Upper lobe of right lung (tissue), 1 donor: ENCODE measurements around the gene SLC36A3. TPM values are rescaled to one million over a fixed set of nuclear protein-coding genes. Genes with fewer than 3 reads are reported as not detected.

ENCODE experiments used
- ATAC-seq: fragments of 200-7000 bp; cut with Tn5 transposase; one replicate; pipeline ENCODE4 v1.9.1; 2020; ENCODE audit warnings: mild to moderate bottlenecking, moderate library complexity
- DNase-seq: peaks from one replicate; pipeline ENCODE4 v3.0.0-alpha.2; 2020
- H3K27ac ChIP-seq: fragments of 200-600 bp; one replicate; pipeline ENCODE4 v1.8.0; 2022
- H3K27me3 ChIP-seq: fragments of 200-600 bp; one replicate; pipeline ENCODE4 v1.8.0; 2022; ENCODE audit warnings: mild to moderate bottlenecking
- H3K36me3 ChIP-seq: fragments of 200-600 bp; one replicate; pipeline ENCODE4 v1.8.0; 2022
- H3K4me1 ChIP-seq: fragments of 200-600 bp; one replicate; pipeline ENCODE4 v1.8.0; 2022
- H3K4me3 ChIP-seq: fragments of 200-600 bp; one replicate; pipeline ENCODE4 v1.8.0; 2022; ENCODE audit warnings: mild to moderate bottlenecking
- H3K9me3 ChIP-seq: fragments of 200-600 bp; one replicate; pipeline ENCODE4 v1.8.0; 2022
- intact Hi-C: fragments of 100-400 bp; cut with DNase I; formaldehyde crosslinking; loops from one replicate; pipeline ENCODE4 v1.11.0; 2022
- total RNA-seq: library from RNA; stranded (reverse); fragmentation: NEBNext Ultra II Directional; extraction: Animal tissue kit (Norgen Biotek cat#: 25700); gene quantifications from one replicate; pipeline ENCODE4 v1.2.1, GENCODE V29; 2021
- TF ChIP-seq, protein P1 (sequence below): fragments of 200-600 bp; IDR thresholded peaks from one replicate; pipeline ENCODE4 v1.8.0; 2022; ENCODE audit warnings: antibody characterized with exemption
- donor health status: DM: no; HTN: yes; CAD: no; lungs with severe emphysema.

SLC36A3 gene
- total RNA-seq, 1 donor from 2014 or later, result not detected

GRCh38 chr5:151250346-151251000 is 53.1 kb downstream of the SLC36A3 start:
- H3K27me3 ChIP-seq, result no peaks in the 10 kb centered on the region
- ATAC-seq (no peak), DNase-seq (no peak)
- no peak overlapping the region for H3K27ac ChIP-seq
- intact Hi-C loops, result no loop called here
- no peaks in the 10 kb centered on the region for H3K36me3 ChIP-seq
- no peak overlapping the region for H3K4me3 ChIP-seq
- TF ChIP-seq, protein P1, sequence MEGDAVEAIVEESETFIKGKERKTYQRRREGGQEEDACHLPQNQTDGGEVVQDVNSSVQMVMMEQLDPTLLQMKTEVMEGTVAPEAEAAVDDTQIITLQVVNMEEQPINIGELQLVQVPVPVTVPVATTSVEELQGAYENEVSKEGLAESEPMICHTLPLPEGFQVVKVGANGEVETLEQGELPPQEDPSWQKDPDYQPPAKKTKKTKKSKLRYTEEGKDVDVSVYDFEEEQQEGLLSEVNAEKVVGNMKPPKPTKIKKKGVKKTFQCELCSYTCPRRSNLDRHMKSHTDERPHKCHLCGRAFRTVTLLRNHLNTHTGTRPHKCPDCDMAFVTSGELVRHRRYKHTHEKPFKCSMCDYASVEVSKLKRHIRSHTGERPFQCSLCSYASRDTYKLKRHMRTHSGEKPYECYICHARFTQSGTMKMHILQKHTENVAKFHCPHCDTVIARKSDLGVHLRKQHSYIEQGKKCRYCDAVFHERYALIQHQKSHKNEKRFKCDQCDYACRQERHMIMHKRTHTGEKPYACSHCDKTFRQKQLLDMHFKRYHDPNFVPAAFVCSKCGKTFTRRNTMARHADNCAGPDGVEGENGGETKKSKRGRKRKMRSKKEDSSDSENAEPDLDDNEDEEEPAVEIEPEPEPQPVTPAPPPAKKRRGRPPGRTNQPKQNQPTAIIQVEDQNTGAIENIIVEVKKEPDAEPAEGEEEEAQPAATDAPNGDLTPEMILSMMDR, result no peak
- no peaks in the 10 kb centered on the region for H3K9me3 ChIP-seq
- H3K4me1 ChIP-seq, result peaks cover 12% of the 10 kb centered on the region

DNA sequence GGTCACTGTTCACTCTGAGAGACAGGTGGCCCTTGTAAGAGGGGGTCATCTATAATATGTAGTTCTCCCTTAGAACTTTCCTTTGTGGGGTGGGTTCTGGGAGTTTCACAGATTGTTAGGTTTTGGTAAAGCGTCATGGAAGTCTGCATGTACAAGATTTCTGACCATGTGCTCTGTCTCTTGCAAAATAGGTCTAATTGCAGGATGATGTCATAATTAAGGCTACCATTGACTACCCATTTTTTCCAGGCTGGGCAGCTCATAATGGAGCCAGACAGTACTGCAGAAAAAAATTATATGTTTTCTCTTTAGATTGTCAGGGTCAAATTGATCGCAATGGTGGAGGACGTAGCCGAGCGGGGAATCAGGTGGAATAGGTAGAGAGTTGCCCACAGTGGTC is 54.3 kb downstream of the SLC36A3 start:
- H3K4me1 ChIP-seq, result peaks cover 8% of the 10 kb centered on the region
- TF ChIP-seq, protein P1, result no peak

GRCh38 chr5:151248651-151249050 is 54.9 kb downstream of the SLC36A3 start:
- H3K36me3 ChIP-seq, result no peaks in the 10 kb centered on the region
- no peak for ATAC-seq
- intact Hi-C loops, result no loop called here
- no peak for DNase-seq
- H3K4me1 ChIP-seq, result peaks cover 1% of the 10 kb centered on the region
- TF ChIP-seq, protein P1, result no peak
- H3K4me3 ChIP-seq, result no peak overlapping the region
- no peaks in the 10 kb centered on the region for H3K27me3 ChIP-seq
- H3K9me3 ChIP-seq, result no peaks in the 10 kb centered on the region
- H3K27ac ChIP-seq, result no peak overlapping the region

More for the DNA sequence above, 54.3 kb downstream of the SLC36A3 start:
- Histone ChIP-seq H3K27ac (no peak overlapping the region), H3K36me3 (no peaks in the 10 kb centered on the region), H3K9me3 (no peaks in the 10 kb centered on the region), H3K4me3 (no peak overlapping the region), H3K27me3 (no peaks in the 10 kb centered on the region)
- intact Hi-C loops, result no loop called here
- DNase-seq, result no peak
- no peak for ATAC-seq

GRCh38 chr5:151245680-151246219 is 57.8 kb downstream of the SLC36A3 start:
- Histone ChIP-seq H3K27me3 (no peaks in the 10 kb centered on the region), H3K4me1 (peaks cover 4% of the 10 kb centered on the region), H3K4me3 (no peak overlapping the region), H3K9me3 (no peaks in the 10 kb centered on the region), H3K27ac (no peak overlapping the region), H3K36me3 (no peaks in the 10 kb centered on the region)
- DNase-seq (no peak), ATAC-seq (no peak)
- intact Hi-C loops, result no loop called here
- TF ChIP-seq, protein P1, result no peak

GRCh38 chr5:151244206-151244605 is 59.4 kb downstream of the SLC36A3 start:
- H3K9me3 ChIP-seq, result no peaks in the 10 kb centered on the region
- DNase-seq (no peak), ATAC-seq (no peak)
- H3K4me1 ChIP-seq, result peaks cover 4% of the 10 kb centered on the region
- H3K36me3 ChIP-seq, result no peaks in the 10 kb centered on the region
- H3K27me3 ChIP-seq, result no peaks in the 10 kb centered on the region
- intact Hi-C loops, result no loop called here
- H3K4me3 ChIP-seq, result no peak overlapping the region
- TF ChIP-seq, protein P1, result no peak
- no peak overlapping the region for H3K27ac ChIP-seq
